NCI-H748 (cell line): ENCODE results near the gene PDAP1.
"Not testable (repeated sequence)": the region's sequence is repeated elsewhere in the genome, so short reads cannot be mapped to it uniquely, and the experiment has no call there.

Experiments
- DNase-seq: peaks from one replicate; lab custom pipeline; 2025; ENCODE audit not compliant: unreplicated experiment; lab: John Stamatoyannopoulos, UW

The PDAP1 gene

GRCh38 chr7:99408379-99409191, at the start of gene PDAP1, which contains the start of gene BUD31:
Gene PDAP1, minus strand, starts transcription at chr7:99408597. Its CDS starts 49 bp downstream, at chr7:99408548.
Gene BUD31, plus strand, starts transcription at chr7:99408969. Its CDS starts 2,124 bp downstream, at chr7:99411093.
- peak; percentile 96 for DNase-seq

GRCh38 chr7:99457650-99458493, 49.5 kb upstream of the PDAP1 start:
- DNase-seq, result no peak

- no peak for DNase-seq
These were observed 48.8 kb upstream of the PDAP1 start for GRCh38 chr7:99457050-99457649.

DNA sequence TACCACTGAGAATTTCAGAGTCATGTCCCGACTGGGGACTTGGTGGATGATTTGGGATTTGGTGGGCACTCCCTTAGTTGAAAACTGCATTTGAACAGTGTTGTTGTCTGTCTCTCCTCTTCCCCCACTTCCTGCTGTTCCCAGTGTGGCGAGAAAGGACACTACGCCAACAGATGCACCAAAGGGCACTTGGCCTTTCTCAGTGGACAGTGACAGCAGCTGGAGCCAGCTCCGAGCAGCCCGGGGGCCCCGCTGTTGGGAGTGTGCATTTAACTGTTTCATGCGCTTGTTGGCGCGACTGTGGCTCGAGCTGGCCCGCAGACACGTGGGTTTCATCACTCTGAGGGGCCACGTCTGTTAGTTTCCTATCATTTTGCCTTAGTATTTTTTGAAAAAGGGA, 47.9 kb upstream of the PDAP1 start:
- DNase-seq, result no peak

DNA sequence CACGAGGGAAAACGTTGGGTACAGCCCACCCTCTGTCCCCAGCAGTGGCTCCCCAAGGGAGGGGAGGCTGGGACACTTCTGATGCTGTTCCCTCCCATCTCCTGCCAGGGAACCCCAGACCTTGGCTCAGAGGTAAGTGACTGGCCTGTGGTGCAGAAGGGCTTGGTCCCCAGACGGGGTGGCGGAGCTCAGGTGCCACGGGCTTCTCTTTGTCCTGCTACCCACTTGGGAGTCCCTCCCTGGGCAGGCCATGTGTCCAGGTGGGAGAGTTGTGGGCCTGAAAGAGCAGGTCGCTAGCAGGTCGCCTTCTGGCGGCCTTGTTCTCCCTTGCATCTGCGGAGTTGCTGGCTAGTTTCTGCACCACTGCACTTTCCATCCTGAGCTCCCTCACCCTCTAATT, 47.5 kb upstream of the PDAP1 start:
- no peak for DNase-seq

- DNase-seq, result no peak
These were observed 44.7 kb upstream of the PDAP1 start for GRCh38 chr7:99453105-99453504.

DNA sequence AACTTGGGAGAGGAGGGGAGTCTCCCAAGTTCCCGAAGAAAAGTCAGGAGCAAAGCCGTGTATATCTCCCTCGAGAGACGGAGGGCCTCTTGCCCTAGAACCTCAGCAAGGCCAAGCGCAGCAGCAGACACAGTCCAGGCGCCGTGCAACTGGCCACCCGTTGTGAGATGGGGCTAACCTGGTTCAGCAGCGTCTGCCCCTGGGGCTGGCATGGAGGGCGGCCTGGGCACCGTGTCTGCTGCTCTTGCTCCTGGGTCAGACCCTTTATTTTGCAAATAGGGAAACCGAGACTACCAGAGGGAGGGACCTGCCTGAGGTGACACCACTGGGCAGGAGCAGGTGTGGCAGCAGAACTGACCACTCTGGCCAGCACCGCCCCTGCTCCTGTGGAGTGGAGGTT, 44.1 kb upstream of the PDAP1 start:
- DNase-seq, result no peak

DNA sequence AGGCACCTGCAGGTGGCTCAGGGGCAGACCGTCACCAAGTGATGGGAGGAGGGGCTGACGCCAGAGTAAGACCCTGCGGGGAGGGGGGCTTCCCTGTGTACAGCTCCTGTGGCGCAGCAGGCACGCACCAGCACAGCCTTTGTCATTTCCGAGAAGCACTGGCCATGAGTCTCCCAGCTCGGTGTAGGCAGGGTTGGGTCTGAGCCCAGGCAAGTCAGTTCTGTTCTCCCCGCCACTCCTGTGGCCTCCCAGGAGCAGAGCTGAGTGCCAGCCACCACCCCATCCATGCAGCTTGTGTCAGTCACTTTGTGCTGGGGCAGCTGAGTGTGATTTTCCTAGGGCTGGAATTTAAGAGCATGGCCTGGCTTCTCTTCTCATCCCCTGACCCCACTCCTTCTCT, 43.5 kb upstream of the PDAP1 start:
- DNase-seq, result no peak

GRCh38 chr7:99449326-99449725, 40.9 kb upstream of the PDAP1 start:
- DNase-seq, result no peak

DNA sequence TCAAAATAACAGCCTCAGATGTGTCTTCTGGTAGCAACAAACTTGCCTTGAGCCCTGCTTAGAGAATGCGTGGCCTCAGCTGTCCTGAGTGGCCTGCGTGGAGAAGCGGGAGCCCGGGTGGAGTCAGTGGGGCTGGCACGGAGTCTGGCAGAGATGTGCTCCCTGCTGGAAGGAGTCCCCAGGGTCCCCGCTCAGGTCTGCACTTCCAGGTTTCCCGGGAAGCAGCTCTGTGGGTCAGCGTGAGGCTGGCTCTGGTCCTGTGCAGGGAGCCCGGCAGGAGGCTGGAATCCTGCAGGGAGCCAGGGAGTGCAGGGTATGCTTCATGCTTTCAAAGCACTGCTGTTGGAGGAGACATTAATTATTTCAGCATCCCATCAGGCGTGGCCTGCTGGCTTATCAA, 40.5 kb upstream of the PDAP1 start:
- DNase-seq, result no peak

DNA sequence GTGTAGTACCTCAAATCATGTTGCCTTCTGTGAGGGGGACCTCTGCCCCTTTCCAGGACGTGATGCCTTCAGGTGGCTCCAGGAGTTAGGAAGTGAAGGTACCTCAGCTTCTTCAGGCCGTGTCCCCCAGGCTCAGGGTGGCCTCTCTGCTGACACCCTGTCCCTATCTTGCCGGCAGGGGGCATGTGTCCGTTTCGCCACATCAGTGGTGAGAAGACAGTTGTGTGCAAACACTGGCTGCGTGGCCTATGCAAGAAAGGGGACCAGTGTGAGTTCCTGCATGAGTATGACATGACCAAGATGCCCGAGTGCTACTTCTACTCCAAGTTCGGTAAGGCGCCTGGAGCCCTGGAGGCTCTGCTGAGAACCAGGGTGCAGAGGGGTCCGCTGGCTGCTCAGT, 39.5 kb upstream of the PDAP1 start:
- no peak for DNase-seq

GRCh38 chr7:99446096-99446495, 37.7 kb upstream of the PDAP1 start:
- no peak for DNase-seq

GRCh38 chr7:99440195-99440594, 31.8 kb upstream of the PDAP1 start:
- no peak for DNase-seq

DNA sequence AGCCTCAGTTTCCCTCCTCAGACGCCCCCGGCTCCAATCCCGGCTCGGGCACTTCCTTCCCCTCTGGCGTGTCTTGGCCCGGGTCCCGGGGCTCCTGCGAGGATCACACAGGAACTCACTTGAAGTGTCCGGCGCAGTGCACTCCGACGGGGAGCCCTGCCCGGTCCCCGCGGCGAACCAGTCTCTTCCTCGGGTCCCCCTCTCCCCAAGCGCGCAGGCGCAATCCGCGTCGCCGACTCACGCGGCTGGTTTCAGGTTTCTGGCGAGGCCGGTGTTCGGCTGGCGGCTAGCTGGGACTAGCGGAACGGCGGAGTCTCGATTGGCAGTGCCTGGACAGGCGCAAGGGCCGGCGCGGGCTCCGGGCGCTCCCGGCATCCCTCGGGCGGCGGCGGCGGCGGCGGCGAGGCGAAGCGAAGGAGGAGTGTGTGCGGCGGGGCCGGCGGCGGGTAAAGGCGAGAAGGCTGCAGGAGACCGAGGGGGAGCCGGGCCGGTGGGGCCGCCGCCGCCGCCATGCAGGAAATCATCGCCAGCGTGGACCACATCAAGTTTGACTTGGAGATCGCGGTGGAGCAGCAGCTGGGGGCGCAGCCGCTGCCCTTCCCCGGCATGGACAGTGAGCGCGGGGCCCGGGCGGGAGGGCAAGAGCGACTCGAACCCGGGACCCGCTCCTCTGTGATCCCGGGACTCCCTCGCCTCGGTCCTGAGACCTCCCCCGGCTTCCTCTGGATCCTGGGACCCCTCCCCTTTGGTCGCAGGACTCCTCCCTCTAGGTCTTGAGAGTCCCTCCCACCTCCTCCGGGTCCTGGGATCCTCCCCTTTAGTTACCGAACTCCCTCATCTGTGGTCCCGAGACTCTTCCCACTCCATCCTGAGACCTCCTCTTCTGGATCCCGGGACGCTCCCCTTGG, 30.4 kb upstream of the PDAP1 start, which contains the start of the genes CPSF4 and PTCD1:
TSS of gene CPSF4 (plus strand) at position 371 of the 908 bp plus-strand sequence. CDS start at position 511, 140 bp downstream.
TSS of gene PTCD1 (minus strand) at position 226 of the 908 bp plus-strand sequence. CDS start 3,556 bp downstream, outside the sequence.
- peak; percentile 94 for DNase-seq

DNA sequence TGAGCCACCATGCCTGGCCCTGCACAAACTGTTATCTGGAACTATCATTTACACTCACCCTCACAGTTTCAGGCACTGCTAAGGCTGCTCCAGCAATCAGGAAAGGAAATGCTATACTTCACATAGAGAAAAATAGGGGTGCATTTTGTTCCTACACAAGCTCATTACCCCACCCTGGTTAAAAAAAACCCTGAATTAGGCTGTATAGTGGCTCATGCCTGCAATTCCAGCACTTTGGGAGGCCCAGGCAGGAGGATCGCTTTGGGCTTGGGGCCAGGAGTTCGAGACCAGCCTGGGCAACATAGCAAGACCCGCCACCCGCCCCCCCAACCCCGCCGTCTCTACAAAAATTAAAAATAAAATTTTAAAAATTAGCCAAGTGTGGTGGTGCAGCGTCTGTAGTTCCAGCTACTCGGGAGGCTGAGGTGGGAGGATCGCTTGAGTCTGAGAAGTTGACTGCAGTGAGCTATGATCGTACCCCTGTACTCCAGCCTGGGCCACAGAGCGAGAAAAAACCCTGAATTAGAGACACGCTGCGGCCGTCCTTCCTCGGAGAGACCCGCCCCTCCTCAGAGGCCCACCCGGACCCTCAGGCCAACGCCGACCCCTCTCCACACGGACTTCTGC, 29.7 kb upstream of the PDAP1 start:
- peak; percentile 38 for DNase-seq

DNA sequence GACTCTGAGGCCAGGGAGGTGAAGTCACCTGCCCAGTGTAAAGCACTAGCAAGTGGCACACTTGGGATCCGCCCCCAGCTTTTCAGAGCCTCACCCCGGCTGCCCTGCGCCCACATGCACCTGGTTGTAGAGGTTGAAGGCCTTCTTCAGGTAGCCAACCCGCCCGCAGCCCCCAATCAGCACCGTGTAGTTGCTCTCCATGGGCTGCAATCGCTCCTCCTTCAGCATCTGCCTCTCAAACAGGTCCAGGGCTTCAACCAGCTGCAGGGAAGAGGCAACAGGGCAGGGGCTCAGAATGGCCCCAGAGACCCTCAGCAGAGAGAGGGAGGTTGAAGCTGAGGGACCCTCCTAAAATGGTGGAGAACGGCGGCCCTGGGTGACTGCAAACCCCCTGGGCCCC, 24.8 kb upstream of the PDAP1 start:
- DNase-seq, result no peak

- DNase-seq, result not testable (repeated sequence)
These were observed 23.6 kb upstream of the PDAP1 start for GRCh38 chr7:99431756-99432540.

- no peak for DNase-seq
These were observed 21.4 kb upstream of the PDAP1 start for GRCh38 chr7:99429756-99430155.

- DNase-seq, result no peak
These were observed 20.7 kb upstream of the PDAP1 start for GRCh38 chr7:99428972-99429566.
